NCI-H1048 (cell line): ENCODE results near the gene ANKIB1.
"Not testable (repeated sequence)": the region's sequence is repeated elsewhere in the genome, so short reads cannot be mapped to it uniquely, and the experiment has no call there.

Source experiments
- DNase-seq: peaks from one replicate; lab custom pipeline; 2025; lab: John Stamatoyannopoulos, UW

ANKIB1 gene, protein sequence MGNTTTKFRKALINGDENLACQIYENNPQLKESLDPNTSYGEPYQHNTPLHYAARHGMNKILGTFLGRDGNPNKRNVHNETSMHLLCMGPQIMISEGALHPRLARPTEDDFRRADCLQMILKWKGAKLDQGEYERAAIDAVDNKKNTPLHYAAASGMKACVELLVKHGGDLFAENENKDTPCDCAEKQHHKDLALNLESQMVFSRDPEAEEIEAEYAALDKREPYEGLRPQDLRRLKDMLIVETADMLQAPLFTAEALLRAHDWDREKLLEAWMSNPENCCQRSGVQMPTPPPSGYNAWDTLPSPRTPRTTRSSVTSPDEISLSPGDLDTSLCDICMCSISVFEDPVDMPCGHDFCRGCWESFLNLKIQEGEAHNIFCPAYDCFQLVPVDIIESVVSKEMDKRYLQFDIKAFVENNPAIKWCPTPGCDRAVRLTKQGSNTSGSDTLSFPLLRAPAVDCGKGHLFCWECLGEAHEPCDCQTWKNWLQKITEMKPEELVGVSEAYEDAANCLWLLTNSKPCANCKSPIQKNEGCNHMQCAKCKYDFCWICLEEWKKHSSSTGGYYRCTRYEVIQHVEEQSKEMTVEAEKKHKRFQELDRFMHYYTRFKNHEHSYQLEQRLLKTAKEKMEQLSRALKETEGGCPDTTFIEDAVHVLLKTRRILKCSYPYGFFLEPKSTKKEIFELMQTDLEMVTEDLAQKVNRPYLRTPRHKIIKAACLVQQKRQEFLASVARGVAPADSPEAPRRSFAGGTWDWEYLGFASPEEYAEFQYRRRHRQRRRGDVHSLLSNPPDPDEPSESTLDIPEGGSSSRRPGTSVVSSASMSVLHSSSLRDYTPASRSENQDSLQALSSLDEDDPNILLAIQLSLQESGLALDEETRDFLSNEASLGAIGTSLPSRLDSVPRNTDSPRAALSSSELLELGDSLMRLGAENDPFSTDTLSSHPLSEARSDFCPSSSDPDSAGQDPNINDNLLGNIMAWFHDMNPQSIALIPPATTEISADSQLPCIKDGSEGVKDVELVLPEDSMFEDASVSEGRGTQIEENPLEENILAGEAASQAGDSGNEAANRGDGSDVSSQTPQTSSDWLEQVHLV

DNA sequence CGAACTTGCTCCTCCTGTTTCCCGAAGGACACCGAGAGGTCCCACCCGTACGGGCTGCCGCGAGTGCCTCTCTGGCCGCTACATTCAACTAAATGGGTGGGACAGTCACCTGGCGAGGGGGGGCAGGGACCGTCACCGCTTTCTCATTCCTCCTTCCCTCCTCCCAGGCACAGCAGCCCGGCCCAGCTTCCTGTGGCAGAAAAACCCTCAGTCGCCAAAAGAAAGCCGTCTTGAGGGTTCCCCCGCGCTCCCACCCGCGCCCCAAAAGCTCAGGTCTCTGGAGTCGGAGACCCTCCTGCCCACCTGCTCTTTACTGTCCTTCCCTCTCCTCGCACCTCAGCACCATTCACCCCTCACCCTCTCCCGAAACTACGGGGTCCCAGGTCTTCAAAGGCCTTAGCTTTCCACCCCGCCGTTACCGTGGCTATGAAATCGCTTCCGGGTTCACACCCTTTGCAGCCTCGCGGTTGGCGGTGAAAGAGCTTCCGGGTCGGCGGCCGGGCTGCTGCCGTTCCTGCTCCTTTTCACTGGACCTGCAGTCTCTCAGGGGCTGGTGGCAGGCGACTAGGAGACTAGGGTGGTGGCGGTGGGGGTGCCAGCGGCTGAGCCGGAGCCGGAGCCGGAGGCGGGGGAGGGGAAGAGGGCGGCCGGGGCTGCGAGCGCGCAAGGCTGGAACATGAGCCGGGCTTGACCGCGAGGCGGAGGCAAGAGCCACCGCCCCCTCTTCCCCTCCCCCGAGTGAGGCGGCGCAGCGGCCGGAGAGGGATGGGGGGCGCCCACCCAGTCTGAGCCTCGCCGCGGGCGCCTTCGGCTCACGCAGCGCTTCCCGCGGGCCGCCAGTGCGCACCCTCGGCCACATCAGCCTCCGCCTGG lies at the start of gene ANKIB1, which contains the start of gene KRIT1:
Gene ANKIB1, plus strand, starts transcription at position 488 of the 873 bp plus-strand sequence. CDS start 49,005 bp downstream, outside the sequence.
Gene KRIT1, minus strand, starts transcription at position 428 of the 873 bp plus-strand sequence. CDS start 3,779 bp downstream, outside the sequence.
- peak; percentile 69 for DNase-seq

DNA sequence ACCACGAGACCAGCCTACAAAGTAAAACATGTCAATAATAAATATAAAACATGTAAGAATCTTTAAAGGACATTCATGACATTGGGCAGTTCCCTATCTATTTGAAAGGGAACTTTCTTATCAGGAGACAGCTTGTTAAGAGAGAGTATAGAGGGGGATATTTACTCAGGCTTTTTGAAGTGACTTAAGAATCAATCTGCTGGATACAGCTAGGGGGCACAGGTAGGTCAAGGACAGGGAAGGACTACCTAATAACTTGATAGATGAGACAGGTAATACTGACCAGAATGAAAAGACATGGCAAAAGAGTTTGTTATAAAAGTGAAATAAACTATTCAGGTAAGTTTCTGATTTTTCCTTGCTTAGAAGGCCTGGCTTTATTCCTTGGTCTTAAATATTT lies 45.0 kb upstream of the ANKIB1 start:
- DNase-seq: no peak

DNA sequence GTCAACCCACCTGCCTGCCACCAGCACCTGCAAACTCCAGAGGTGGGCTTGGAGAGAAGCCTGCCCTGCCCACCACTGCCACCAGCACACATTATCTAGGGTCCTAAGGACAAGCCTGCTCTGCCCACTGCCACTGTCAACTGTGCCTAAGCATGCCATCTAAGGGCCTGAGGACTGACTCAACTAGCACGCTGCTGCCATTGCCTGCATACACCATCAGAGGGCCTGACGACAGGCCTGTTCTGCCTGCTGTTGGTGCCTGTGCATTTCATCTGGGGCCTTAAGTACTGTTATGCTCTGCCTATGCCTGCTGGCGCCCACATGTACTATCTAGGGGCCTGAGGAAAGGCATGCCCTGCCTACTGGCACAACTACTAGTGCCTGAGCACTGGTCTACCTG lies 39.8 kb upstream of the ANKIB1 start:
- DNase-seq: no peak

DNA sequence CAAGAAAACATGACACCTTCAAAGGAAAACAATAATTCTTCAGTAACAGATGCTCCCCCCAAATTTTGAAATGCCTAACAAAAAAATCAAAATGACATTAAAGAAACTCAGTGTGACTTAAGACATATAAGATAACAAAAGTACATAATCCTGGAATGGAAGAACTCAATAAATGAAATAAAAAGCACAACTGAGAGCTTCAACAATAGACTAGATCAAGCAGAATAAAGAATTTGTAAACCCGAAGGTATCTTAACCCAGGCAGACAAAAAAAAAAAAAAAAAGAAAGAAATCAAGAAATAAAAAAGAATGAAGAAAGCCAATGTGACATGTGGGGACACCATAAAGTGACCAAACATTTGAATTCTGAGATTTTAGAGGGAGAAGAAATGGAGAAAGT lies 39.1 kb upstream of the ANKIB1 start:
- DNase-seq: no peak

DNA sequence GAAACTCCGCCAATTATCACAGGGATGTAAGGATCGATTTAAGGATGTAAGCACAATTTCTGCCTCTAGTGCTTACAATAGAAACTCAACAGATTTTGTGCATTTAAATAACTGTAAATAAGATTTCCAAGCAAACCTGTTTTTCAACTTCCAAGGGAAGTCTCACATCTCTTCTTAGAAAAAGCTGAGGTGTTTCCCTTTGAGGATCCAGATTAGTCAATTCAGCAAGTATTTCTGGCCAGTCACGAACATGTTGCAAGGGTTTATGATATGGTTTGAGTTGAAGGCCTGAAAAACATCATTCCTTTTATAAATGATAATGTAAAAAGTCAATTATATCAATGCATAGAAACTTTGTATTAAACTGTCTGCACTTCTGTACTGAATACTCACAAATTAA lies 24.0 kb upstream of the ANKIB1 start:
- DNase-seq: no peak

DNA sequence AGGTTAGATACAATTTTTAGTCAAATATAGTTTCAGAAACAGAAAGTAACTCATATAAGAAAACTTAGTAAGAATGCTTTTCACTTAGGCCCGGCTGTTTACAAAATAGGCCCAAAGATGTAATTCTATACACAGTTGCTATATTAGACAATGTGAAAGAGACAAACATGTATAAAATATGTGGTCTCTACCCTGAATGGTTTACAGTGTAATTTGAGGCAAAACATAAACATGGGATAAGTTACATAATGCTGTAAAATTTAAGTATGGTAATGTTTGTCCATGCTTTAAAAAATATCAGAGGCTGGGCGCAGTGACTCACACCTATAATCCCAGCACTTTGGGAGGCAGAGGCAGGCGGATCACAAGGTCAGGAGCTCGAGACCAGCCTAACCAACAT lies 18.8 kb upstream of the ANKIB1 start:
- DNase-seq: no peak

DNA sequence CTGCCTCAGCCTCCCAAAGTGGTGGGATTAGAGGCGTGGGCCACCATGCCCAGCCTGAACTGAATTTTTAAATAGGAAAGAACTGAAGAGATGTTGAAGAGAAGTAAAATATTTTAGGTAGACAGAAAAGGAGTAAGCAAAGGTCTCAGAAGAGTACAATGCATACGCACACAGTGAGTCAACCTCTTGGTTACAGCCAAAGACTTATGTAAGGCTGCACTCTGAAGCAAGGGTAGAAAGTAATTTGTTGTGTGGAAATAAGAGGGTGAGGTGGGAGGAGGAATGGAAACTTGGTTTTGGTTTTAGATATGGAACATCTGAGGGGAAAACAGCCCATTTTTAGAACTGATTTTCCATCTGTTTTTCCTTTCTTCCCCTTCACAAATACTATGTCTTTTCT lies 17.7 kb upstream of the ANKIB1 start:
- no peak for DNase-seq

DNA sequence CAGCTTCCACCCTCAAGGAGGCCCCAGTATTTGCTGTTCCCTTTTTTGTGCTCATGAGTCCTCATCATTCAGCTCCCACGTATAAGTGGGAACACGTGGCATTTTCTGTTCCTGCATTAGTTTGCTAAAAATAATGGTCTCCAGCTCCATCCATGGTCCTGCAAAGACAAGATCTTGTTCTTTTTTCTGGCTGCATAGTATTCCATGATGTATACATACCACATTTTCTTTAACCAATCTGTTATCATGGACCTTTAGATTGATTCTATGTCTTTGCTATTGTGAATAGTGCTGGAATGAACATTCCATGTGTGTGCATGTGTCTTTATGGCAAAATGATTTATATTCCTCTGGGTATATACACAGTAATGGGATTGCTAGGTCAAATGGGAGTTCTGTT lies 17.0 kb upstream of the ANKIB1 start:
- no peak for DNase-seq

DNA sequence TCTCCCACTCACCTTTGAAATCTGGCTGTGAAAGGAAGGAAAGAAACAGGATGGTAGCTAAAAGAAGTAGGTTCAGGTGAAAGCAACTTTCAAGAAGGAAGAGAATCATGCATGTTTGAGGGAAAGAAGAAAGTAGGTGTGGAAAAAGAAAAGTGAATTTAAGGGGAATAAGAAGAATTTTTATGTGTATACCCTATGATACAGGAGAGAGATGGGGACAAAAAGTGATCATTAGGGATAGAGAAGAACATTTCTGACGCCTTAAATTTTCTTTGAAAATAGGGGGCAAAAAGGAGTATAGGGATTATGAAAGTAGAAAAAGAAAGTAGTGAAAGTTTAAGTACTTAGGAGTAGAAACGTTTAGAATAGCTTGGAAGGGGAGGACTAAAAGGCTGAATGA lies 15.2 kb upstream of the ANKIB1 start:
- DNase-seq: no peak

DNA sequence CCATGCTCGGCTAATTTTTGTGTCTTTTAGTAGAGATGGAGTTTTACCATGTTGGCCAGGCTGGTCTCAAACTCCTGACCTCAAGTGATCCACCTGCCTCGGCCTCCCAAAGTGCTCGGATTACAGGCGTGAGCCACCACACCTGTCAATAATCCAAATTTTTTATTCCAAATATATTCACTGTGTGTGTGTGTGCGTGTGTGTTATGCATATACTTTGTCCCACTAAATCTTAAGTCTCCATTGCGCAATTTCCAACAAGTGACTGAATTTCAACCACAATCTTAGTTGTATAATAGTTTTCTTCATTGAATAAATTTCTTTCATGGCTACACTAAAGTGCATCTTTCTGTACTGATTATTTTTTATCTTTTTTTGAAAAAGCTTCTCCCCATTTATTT lies 2.8 kb upstream of the ANKIB1 start:
- DNase-seq: no peak

DNA sequence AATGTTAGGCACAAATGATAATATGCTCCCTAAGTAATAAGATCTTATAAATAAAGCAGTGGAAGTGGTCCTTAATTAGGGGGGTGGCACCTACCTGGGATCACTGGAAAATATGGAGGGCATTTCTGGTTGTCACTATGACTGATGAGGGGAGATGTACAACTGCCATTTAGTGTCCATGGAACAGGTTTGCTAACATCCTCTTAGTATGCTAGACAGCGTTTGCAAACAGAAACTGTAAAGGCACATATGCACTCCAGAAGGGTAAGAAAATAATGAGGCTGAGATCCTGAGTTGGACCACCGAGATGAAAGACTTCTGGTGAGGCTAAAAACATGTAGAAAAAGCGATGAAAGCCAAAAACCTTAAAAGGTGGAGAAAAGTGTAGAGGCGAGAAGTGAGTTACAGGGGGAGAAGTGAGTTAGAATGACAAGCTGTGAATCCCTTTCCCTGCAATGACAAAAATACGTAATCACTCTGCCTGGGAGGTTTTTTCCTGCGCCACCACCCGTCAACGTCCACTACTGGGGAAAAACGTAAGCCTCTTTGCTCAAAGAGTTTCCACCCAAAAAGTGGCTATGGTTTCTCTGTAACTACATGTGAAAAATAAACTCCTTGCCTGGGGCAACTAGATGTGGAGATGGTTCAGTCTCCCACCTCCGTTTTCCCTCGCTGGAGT lies 827 bp upstream of the ANKIB1 start:
- no peak for DNase-seq

DNA sequence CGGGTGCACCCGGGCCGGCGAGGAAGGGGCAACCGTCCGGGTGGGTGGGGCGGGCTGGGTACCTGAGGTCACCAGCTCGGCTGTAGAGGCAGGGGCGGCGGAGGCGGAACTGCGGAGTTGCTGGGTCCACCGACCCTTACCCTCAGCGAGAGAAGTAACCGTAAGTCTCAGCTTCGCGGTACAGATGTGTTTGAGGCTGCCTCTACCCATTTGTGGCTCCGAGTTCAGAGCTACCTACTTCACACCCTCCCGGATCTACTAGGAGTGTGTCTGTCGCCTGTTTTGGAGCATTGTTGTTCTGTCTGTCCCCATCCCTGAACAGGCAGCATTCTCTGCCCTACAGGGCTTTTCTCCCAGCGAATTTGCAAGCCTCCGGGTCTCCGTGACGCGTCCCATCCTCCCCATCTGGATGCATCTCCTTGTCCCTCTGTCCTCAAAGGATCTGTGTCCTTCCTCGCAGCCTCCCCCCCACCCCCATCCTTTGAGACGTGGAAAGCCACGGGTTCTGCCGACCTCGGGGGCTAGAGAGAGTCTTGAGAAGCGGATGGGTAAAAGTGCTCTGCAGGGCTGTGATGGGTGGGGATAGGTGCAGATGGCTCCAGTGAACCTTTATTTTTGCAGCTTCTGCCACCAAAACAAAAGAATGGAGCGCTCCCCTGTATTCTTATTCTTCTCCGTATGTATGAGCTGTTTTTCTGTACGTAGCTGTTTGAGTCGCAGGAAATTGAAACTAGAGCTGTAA lies 757 bp downstream of the ANKIB1 start:
- DNase-seq: no peak

DNA sequence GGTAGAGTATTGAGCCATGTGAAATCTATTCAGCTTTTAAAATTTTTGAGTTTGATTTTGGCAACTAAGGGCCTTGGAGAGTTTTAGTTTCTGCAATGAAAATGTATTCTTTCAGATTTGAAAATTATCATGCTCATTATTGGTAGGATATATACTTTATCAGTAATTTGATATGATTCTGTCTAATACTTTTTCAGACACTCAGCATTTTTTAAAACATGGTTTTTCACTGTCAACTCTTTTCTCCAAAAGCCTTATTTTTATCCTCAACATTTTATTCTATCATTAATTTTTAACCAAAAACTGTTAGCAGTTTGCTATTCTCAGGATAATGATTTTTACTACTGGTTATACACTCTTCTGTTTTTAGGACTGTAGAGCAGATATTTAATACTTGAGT lies 4.8 kb downstream of the ANKIB1 start:
- DNase-seq: no peak

DNA sequence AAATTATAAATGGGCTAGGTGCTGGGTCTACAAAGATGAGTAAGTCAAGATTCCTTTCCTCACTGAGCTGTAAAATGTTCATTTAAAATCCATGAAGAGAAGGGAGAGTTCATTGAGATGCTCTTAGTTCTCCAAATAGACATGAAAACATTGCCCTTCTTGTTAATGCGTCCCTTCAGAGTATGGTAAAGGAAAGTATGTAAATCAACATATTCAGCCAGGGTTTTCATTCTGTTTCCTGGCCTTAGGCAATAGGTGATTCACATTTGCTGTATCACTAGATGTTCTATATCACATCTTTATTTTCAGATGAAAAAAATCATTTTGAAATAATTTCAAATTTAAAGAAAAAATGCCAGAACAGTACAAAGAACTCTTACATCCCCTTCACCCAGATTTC lies 5.4 kb downstream of the ANKIB1 start:
- DNase-seq: no peak

DNA sequence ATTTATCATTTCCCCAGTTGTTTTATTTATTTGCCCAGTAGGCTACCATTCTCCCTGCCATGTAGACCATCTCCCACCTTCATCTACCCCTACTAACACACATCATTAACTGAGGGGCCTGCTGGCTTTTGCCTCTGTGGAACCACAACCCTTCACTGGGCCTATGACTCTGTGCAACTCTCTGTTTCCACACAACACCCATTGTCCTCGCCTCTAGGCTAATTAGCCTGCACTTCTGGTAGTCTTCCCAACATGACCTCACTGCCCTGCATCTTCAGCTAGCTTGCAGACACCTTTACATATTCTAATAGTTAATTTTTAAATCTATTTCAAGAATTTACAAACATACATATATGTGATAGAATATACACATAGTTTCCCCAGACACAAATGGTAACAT lies 7.5 kb downstream of the ANKIB1 start:
- DNase-seq: no peak

DNA sequence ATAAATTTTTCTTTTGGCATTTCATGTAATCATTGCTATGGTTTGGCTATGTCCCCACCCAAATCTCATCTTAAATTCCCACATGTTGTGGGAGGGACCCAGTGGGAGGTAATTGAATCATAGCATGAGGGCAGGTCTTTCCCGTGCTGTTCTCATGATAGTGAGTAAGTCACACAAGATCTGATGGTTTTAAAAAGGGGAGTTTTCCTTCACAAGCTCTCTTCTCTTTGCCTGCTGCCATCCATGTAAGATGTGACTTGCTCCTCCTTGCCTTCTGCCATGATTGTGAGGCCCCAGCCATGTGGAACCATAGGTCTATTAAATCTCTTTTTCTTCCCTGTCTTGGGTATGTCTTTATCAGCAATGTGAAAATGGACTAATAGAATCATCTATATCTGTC lies 9.0 kb downstream of the ANKIB1 start:
- DNase-seq: not testable (repeated sequence)

DNA sequence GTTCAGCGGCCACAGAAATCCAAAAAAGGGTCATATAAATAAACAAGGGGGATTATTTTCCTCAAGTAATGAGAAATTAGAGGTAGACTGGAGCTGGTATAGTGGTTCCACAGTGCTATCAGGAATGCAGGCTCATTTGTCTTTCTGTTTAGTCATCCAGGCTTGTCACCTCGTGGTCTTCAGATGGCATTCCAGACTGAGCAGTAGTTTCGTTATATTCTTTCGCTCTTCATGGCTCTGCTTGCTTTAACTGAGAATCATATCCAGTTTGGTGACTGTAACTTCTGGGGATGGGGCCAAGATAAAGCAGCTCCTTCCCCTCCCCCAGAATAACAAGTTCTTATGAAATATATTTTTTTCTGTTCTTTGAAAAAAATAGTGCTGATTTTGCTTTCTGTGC lies 9.5 kb downstream of the ANKIB1 start:
- no peak for DNase-seq

DNA sequence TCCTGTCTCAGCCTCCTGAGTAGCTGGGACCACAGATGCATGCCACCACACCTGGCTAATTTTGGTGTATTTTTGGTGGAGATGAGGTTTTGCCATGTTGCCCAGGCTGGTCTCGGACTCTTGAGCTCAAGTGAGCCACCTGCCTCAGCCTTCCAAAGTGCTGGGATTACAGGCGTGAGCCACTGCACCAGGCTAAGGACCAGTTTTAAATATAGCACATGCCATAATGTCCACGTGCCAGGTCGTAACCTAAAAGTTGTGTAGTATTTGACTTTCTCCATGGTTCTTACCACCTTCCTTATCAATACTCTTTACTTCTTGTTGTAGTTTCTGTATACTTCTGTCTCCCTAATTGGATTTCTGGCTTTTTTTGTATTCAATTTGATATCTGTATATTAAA lies 13.3 kb downstream of the ANKIB1 start:
- DNase-seq: no peak

DNA sequence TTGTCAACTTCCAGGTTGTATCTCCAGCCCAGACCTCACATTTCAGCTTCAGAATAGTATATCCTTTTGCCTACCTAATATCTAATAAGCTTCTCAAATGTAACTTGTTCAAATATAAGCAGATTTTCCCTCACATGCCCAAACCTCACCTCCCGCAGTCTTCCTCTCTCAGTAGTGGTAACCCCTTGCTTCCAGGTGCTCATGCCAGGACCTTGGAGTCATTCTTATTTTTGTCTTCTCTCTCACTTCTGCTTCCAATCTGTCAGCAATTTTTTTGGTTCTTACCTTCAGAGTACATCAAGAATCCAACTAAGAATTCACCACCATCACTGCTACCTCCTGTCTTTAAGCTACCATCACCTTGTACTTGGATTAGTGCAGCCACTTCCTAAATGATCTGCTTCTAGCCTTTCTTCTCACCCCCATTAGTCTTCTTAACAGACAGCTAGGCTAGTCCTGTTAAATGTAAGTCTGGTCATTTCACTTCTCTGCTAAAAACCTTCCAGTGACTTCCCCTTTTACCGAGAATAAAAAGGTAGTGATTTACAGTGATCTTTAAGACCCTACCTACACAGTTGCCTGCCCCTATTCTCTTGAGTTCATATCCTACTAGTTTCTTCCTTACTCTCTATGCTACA lies 14.0 kb downstream of the ANKIB1 start:
- DNase-seq: no peak

DNA sequence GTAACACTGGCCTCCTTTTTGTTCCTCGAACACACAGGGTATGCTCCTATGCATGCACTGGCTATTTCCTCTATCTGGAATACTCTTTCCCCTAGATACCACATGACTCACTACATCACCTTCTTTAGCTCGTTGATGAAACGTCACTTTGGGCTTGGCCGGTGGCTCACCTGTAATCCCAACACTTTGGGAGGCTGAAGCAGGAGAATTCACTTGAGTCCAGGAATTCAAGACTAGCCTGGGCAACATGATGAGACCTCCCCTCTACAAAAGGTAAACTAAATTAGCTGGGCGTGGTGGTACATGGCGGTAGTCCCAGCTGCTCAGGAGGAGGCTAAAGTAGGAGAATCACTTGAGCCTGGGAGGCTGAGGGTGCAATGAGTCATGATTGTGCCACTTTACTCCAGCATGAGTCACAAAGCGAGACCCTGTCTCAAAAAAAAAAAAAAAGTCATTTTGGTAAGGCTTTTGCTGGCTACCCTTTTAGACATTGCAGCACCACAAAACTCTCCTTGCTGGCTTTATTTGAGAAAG lies 14.5 kb downstream of the ANKIB1 start:
- DNase-seq: no peak
